ENCODE measurements around the gene OSGIN1. TPM values are rescaled to one million over a fixed set of nuclear protein-coding genes. Genes with fewer than 3 reads are reported as not detected.

OSGIN1 gene
- total RNA-seq, 4 donors from 2014 or later: 17.3 to 99.7 (median 75.2) TPM

DNA sequence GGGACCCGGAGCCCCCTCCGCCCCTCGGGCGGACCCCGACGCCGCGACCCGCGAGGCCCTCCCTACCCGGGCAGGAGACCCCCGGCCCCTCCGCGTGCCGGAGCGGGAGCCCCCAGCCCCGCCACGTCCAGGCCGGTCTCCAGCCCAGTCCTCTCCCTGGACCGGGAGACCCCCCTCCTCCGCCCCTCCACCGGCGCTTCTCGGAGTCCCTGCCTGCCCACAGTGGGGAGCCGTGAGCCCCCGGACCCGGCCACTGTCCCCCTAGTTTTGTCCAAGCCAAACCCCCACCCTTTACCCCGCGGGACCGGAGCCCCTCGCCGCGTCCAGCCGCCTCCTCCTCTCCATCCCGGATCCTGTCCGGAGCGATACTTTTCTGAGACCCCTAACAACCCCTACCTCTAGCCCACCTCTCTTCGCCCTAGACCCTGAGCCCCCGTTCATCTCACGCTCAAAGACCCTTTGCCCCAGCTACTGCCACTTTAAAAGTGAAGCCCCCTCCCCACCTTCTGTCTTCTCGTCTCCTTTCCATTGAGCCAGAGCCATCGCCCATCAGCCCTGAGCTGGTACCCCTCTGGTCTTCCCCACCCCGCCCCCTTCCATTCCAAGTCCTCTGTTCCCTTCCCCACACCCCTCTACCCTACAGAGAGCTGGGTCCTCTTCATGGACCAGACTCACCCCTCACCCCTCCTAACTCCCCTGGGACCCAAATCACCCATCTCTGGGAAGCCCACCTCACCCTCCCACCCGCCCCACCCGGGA is 16.0 kb downstream of the OSGIN1 start:
- H3K36me3 ChIP-seq: peaks cover 0 to 24% (median 0%) of the 10 kb centered on the region in 3 donors
- no peak overlapping the region for H3K27ac ChIP-seq
- TF ChIP-seq, protein P1, sequence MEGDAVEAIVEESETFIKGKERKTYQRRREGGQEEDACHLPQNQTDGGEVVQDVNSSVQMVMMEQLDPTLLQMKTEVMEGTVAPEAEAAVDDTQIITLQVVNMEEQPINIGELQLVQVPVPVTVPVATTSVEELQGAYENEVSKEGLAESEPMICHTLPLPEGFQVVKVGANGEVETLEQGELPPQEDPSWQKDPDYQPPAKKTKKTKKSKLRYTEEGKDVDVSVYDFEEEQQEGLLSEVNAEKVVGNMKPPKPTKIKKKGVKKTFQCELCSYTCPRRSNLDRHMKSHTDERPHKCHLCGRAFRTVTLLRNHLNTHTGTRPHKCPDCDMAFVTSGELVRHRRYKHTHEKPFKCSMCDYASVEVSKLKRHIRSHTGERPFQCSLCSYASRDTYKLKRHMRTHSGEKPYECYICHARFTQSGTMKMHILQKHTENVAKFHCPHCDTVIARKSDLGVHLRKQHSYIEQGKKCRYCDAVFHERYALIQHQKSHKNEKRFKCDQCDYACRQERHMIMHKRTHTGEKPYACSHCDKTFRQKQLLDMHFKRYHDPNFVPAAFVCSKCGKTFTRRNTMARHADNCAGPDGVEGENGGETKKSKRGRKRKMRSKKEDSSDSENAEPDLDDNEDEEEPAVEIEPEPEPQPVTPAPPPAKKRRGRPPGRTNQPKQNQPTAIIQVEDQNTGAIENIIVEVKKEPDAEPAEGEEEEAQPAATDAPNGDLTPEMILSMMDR (IDR thresholded peaks at IDR 0.05): no peak
- no peak for TF ChIP-seq POLR2A (IDR thresholded peaks at IDR 0.05)
- H3K27me3 ChIP-seq: peaks cover 0 to 4% of the 10 kb centered on the region in 2 donors
- peaks cover 0 to 8% (median 2%) of the 10 kb centered on the region in 4 donors for H3K4me1 ChIP-seq
- DNase-seq: no peak
- H3K9me3 ChIP-seq: no peaks in the 10 kb centered on the region
- no peak overlapping the region for H3K4me3 ChIP-seq

DNA sequence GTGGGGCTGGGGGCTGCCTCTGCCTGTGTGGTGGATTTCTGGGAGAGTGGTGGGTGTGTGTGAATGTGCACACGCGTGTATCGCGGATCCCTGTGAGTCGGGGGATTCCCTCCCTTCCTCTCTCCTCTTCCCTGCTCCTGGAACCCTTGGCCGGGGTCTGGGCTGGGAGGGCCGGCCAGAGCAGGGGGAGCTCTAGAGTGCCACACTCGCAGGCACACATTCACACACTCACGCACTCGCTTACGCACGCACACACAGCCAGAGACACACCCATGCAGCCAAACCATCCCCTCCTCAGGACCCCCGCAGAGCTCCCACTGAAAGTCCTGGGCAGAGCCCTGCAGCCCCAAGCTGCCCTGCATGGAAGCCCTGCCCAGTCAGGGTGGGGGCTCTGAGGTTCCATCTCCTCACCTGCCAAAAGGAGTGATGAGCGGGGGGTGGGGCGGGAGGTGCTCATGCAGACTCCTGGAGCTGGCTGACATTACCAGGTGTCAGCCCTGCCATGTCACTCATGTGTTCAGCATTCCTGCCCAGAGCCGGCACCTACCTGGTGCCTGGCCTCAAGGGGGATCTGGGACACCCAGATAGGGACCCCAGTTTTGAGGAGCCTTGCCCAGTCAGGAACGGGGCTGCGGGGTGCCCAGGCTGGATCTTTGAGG is 16.9 kb downstream of the OSGIN1 start:
- H3K27ac ChIP-seq: no peak overlapping the region
- H3K9me3 ChIP-seq: no peaks in the 10 kb centered on the region
- peaks cover 0 to 4% of the 10 kb centered on the region in 2 donors for H3K27me3 ChIP-seq
- H3K4me3 ChIP-seq: no peak overlapping the region
- H3K36me3 ChIP-seq: peaks cover 0 to 16% (median 0%) of the 10 kb centered on the region in 3 donors
- no peak for DNase-seq
- no peak for TF ChIP-seq POLR2A (IDR thresholded peaks at IDR 0.05)
- TF ChIP-seq, protein P1 (IDR thresholded peaks at IDR 0.05): no peak
- peaks cover 0 to 8% (median 2%) of the 10 kb centered on the region in 4 donors for H3K4me1 ChIP-seq

DNA sequence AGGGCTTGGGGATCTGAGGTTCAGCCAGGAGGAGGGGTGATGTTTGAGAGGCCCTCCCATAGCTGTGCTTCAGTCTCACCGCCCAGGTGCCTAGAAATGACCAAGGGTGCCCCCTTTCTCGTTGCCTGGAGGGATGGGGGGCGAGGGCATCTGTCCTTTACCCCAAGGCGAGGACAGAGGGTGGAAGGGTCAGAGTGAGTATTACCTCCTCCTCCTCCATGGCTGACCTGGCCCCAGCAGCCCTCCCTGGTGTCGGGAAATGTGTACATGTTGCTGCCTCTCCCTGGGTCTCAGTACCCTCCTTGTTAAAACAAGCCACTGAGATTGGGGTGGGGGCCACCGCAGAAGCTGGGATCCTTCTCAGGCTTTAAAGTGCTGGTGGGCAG is 17.4 kb downstream of the OSGIN1 start:
- H3K27me3 ChIP-seq: peaks cover 0 to 4% of the 10 kb centered on the region in 2 donors

DNA sequence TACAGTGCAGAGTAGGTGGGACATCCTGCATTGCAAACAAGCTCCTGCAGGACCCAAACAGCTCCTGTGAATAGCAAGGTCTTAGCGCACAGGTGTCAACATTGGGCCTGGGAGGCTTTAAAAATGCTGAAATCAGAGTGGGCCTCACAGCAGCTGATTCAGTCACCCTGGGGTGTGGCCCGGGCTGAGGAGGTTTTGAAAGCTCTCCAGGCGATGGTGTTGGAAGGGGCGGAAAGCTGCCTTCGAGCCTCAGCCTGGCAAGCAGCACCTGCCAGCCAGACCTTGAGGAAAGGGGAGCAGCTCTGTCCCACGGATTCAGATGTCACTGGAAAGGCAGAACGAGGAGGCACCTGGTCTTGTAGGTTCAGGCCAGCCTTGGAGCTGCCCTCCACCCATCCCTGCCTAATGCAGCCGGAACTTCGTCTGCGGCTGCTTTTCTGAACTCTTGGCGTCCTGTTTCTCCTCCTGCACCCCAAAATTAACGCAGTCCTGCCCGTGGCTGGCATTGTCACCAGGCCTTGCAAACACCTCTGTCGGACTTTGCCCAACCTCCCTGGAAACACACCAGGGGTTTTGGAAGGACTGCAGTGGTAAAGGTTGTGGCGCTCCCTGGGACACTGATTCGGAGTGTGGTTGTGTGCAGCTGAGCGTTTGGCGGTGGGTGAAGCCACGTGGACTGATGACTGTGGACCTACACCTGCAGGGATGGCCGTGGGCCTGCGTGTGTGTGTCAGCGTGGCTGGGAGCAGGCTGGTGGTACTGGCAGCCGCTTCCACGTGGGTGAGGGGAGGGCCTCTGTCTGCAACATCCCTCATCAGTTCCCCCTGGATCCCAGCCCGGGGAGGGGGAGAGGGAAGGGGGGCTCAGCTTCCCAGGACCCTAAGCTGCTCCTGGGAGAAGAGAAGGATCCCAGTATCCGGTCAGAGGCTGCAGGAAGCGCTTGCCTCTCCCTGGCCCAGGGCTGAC is 18.4 kb downstream of the OSGIN1 start:
- H3K36me3 ChIP-seq: peaks cover 0 to under 1% (median 0%) of the 10 kb centered on the region in 3 donors
- TF ChIP-seq, protein P1 (IDR thresholded peaks at IDR 0.05): no peak
- H3K27ac ChIP-seq: no peak overlapping the region
- H3K27me3 ChIP-seq: peaks cover 0 to 4% of the 10 kb centered on the region in 2 donors
- H3K4me3 ChIP-seq: no peak overlapping the region
- no peaks in the 10 kb centered on the region for H3K9me3 ChIP-seq
- DNase-seq: no peak
- H3K4me1 ChIP-seq: peaks cover 0 to 8% (median 2%) of the 10 kb centered on the region in 4 donors

More for the DNA sequence above, 17.4 kb downstream of the OSGIN1 start:
- DNase-seq: no peak
- Histone ChIP-seq H3K4me1 (peaks cover 0 to 8% (median 2%) of the 10 kb centered on the region in 4 donors), H3K27ac (no peak overlapping the region), H3K9me3 (no peaks in the 10 kb centered on the region), H3K4me3 (no peak overlapping the region), H3K36me3 (peaks cover 0 to 10% (median 0%) of the 10 kb centered on the region in 3 donors)
- TF ChIP-seq, protein P1 (IDR thresholded peaks at IDR 0.05): no peak
- no peak for TF ChIP-seq POLR2A (IDR thresholded peaks at IDR 0.05)

All from Peyer's patch (tissue), 4 donors.